ENCODE measurements around the gene PTF1A.

DNA sequence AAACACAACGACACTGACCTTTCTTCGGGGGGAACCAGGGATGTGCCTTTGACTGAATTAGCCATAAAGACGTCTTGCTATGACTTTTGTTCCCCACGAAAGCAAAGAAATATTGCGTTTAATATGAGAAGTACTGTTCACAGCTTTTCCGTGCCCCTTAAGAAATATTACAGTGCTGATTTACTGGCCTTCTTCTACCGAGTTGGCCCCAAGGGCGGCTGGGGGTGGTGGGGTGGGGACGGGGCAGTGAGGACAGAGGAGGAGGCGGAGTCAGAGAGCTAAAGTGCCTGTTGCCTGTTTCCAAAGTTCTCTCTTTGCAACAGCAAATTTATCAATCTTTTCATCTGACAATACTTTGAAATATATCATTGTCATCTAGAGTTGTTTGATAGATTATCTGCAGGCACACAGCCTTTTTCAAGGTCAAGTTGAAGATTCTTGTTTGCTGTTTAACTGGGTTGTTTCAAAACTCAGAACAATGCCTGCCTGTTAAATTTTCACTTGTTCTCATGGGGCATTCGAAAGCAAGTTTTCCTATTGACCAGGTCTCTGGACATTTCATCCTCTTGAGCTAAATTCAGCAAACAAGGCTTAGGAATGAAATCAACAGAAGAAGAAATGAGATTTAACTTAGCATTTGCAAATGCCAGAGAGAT lies 9.0 kb downstream of the PTF1A start:
- TF ChIP-seq, protein P1, sequence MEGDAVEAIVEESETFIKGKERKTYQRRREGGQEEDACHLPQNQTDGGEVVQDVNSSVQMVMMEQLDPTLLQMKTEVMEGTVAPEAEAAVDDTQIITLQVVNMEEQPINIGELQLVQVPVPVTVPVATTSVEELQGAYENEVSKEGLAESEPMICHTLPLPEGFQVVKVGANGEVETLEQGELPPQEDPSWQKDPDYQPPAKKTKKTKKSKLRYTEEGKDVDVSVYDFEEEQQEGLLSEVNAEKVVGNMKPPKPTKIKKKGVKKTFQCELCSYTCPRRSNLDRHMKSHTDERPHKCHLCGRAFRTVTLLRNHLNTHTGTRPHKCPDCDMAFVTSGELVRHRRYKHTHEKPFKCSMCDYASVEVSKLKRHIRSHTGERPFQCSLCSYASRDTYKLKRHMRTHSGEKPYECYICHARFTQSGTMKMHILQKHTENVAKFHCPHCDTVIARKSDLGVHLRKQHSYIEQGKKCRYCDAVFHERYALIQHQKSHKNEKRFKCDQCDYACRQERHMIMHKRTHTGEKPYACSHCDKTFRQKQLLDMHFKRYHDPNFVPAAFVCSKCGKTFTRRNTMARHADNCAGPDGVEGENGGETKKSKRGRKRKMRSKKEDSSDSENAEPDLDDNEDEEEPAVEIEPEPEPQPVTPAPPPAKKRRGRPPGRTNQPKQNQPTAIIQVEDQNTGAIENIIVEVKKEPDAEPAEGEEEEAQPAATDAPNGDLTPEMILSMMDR (IDR thresholded peaks at IDR 0.05) = no peak
- no peak for TF ChIP-seq POLR2A (IDR thresholded peaks at IDR 0.05)

Data from esophagus squamous epithelium (tissue), 4 donors.